ENCODE results near the gene EMC6.
A peak's percentile ranks its signal among the peaks of the same experiment; 100 is the strongest.

The EMC6 gene

DNA sequence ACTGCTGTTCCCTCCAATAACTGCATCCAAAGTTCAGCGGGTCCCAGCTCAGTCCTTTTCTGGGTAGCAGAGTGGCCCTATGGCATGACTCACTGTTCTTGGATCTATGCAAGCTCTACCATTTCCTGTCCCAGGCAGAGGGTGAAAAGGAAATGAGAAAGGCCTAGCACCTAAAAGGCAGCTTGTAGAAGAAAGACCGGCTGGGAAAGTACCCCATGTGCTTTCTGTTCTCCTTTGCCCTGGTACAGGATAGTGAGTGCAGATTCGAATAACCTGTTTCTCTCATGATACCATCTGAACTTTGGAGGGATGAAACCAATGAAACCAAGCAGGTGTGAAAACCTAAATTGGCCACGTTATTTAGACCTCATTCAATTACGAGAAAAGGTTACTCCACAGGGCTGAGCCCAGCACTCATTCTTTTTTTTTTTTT lies 42.4 kb downstream of the EMC6 start:
- peak; percentile 87 for DNase-seq (ENCODE audit: low read depth)

DNA sequence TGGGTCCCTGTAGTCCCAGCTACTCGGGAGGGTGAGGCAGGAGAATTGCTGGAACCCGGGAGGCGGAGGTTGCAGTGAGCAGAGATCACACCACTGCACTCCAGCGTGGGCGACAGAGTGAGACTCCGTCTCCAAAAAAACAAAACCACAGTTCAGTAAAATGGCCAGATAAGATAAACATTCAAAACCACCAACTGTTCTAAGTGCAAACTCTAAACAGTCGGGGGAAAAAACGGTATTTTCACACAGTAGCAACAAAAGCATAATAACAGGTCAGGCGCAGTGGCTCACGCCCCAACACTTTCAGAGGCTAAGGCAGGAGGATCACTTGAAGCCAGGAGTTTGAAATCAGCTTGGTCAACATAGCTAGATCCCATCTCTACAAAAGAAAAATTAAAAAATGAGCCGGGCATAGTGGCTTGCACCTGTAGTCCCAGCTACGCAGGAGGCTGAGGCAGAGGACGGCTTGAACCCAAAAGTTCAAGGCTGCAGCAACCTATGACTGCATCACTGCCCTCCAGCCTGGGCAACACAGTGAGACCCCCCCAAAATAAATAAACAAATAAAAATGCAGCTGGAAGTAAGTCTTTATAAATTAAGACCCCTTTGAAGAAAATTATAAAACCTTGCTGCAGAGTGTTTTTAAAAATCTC lies 44.3 kb downstream of the EMC6 start:
- peak; percentile 60 for DNase-seq (ENCODE audit: low read depth)

GRCh38 chr17:3715296-3715695 lies 46.7 kb downstream of the EMC6 start:
- no peak for DNase-seq (ENCODE audit: low read depth)

DNA sequence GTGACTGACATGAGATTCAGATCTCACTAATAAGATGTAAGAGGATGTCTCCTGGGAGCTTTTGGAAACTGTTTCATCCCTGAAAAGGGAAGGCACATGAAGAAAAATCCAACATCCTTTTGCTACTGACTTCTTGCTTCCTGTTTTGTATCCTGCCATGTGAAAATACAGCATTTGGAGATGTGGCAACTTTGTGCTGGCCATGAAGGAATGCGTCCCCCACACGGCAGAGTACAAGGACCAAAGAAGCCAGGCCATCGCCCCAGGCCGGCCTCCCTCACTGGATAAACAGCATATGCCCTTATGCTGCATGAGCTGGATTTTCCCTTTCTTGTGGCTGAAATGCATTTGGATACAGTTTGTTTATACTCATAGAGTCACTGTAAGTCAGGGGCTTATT lies 49.6 kb downstream of the EMC6 start:
- peak; percentile 32 for DNase-seq (ENCODE audit: low read depth)

DNA sequence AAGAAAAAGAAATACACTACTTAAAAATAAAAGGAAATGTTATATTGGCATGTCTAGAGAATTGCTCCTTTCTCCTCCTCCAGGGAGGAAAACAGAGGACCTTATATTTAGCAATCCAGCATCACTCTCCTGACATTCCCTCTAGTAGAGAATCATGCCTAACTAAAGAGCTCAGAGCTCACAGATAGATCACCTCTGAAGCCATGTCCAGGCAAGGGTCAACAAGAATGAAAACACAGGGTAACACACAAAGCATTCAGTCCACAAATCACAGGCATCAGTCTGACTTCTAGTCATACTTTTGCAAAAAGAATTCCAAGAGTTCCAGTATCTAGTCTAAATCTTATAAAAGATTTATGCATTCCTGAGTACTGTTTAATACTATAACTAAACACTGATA lies 50.7 kb downstream of the EMC6 start:
- peak; percentile 31 for DNase-seq (ENCODE audit: low read depth)
